Liver (tissue), 9 donors: ENCODE data around the gene NDUFS3. TPM values are rescaled to one million over a fixed set of nuclear protein-coding genes. Genes with fewer than 3 reads are reported as not detected.

Experiments
- DNase-seq: peaks from one replicate; pipeline ENCODE4 v3.0.0-alpha.2; 2017; ENCODE audit warnings: low spot score
- H3K27ac ChIP-seq, 2 donors: one replicate each; pipeline ENCODE4 v1.7.0; 2013; ENCODE audit warnings: inconsistent platforms in 2 of 2, low read length in 2 of 2, control low read depth in 1 of 2, low read depth in 1 of 2, mild to moderate bottlenecking in 1 of 2
- H3K27me3 ChIP-seq, 4 donors: one replicate each; pipeline versions ENCODE4 v1.6.1 to v1.7.0; 2013; ENCODE audit warnings: low read length in 3 of 4, inconsistent platforms in 1 of 4, mild to moderate bottlenecking in 1 of 4, moderate library complexity in 1 of 4; ENCODE audit not compliant: control insufficient read depth in 4 of 4, insufficient read depth in 4 of 4
- H3K36me3 ChIP-seq, 4 donors: one replicate each; pipeline versions ENCODE4 v1.6.1 to v1.7.0; 2013; ENCODE audit warnings: low read length in 3 of 4, mild to moderate bottlenecking in 3 of 4, low read depth in 1 of 4, moderate library complexity in 1 of 4; ENCODE audit not compliant: control insufficient read depth in 4 of 4, insufficient read depth in 3 of 4
- H3K4me1 ChIP-seq, 4 donors: one replicate each; pipeline versions ENCODE4 v1.6.1 to v1.7.0; 2013; ENCODE audit warnings: low read length in 3 of 4, mild to moderate bottlenecking in 3 of 4, moderate library complexity in 1 of 4; ENCODE audit not compliant: control insufficient read depth in 4 of 4, insufficient read depth in 4 of 4
- H3K4me3 ChIP-seq, 3 donors: one replicate each; pipeline versions ENCODE4 v1.6.1 to v1.7.0; 2013; ENCODE audit warnings: low read length in 3 of 3, control low read depth in 1 of 3, low read depth in 1 of 3, mild to moderate bottlenecking in 1 of 3
- H3K9ac ChIP-seq, 2 donors: one replicate each; pipeline ENCODE4 v1.7.0; 2013; ENCODE audit warnings: low read length in 2 of 2, mild to moderate bottlenecking in 2 of 2, moderate library complexity in 2 of 2, control low read depth in 1 of 2, low read depth in 1 of 2
- H3K9me3 ChIP-seq, 4 donors: one replicate each; pipeline versions ENCODE4 v1.6.1 to v1.7.0; 2013; ENCODE audit warnings: low read length in 3 of 4; ENCODE audit not compliant: control insufficient read depth in 4 of 4
- EGR1 ChIP-seq, 2 donors: IDR thresholded peaks; 2 replicates each; pipeline ENCODE4 v1.6.1; 2016 to 2018; ENCODE audit warnings: antibody characterized with exemption in 2 of 2, low read depth in 2 of 2
- FOXA1 ChIP-seq: IDR thresholded peaks from 2 replicates; pipeline ENCODE4 v1.6.1; 2016; ENCODE audit warnings: antibody characterized with exemption
- FOXA2 ChIP-seq: IDR thresholded peaks from 2 replicates; pipeline ENCODE4 v1.6.1; 2016; ENCODE audit warnings: antibody characterized with exemption
- GABPA ChIP-seq, 2 donors: IDR thresholded peaks in 1 of 2; conservative IDR thresholded peaks in 1 of 2; 2 replicates each; pipeline ENCODE4 v1.6.1; 2016; ENCODE audit warnings: antibody characterized with exemption in 2 of 2, mild to moderate bottlenecking in 1 of 2, moderate library complexity in 1 of 2
- HNF4G ChIP-seq: IDR thresholded peaks from 2 replicates; pipeline ENCODE4 v1.6.1; 2016; ENCODE audit warnings: antibody characterized with exemption
- JUND ChIP-seq, 2 donors: IDR thresholded peaks; 2 replicates each; pipeline ENCODE4 v1.6.1; 2016; ENCODE audit warnings: antibody characterized with exemption in 2 of 2
- NR2F2 ChIP-seq: IDR thresholded peaks from 2 replicates; pipeline ENCODE4 v1.6.1; 2016; ENCODE audit warnings: antibody characterized with exemption
- RAD21 ChIP-seq, 2 donors: IDR thresholded peaks; 2 replicates each; pipeline ENCODE4 v1.6.1; 2016; ENCODE audit warnings: antibody characterized with exemption in 2 of 2, mild to moderate bottlenecking in 2 of 2
- SP1 ChIP-seq: IDR thresholded peaks from 2 replicates; pipeline ENCODE4 v1.6.1; 2018; ENCODE audit warnings: antibody characterized with exemption, mild to moderate bottlenecking
- TAF1 ChIP-seq: conservative IDR thresholded peaks from 2 replicates; pipeline ENCODE4 v1.6.1; 2016; ENCODE audit warnings: antibody characterized with exemption, mild to moderate bottlenecking
- YY1 ChIP-seq: IDR thresholded peaks from 2 replicates; pipeline ENCODE4 v1.6.1; 2016; ENCODE audit warnings: antibody characterized with exemption, mild to moderate bottlenecking
- WGBS: extraction: QIAGEN DNeasy Blood & Tissue Kit; methylation state at CpG from one replicate; pipeline ENCODE4 v1.1.7; 2013; 5-methylcytosine and 5-hydroxymethylcytosine counted together
- polyA plus RNA-seq, 2 donors: library from polyadenylated mRNA; stranded (reverse) in 1 of 2; unstranded in 1 of 2; fragments of 200-250 nt in 1 of 2; fragments of >200 nt in 1 of 2; fragmentation: Nextera tagmentation in 1 of 2; extraction: Ambion mirVana in 1 of 2; gene quantifications; one replicate each; pipeline versions ENCODE4 v1.2.1 to v1.2.3, GENCODE V29; 2013 to 2015
- total RNA-seq, 2 donors: library from RNA; depleted of rRNA; stranded (reverse); fragments of >200 nt; gene quantifications; one replicate each; pipeline ENCODE4 v1.2.3, GENCODE V29; 2014
- TF ChIP-seq, protein P1 (sequence below): fragments of 150-350 bp; IDR thresholded peaks from 2 replicates; pipeline ENCODE4 v1.5.1; 2017; ENCODE audit warnings: improper control_type of control experiment, low read depth, low read length; ENCODE audit not compliant: missing input control
- TF ChIP-seq, protein P2 (sequence below): IDR thresholded peaks from 2 replicates; pipeline ENCODE4 v1.6.1; 2016; ENCODE audit warnings: antibody characterized with exemption
- TF ChIP-seq, protein P3 (sequence below): IDR thresholded peaks from 2 replicates; pipeline ENCODE4 v1.6.1; 2016; ENCODE audit warnings: antibody characterized with exemption, mild to moderate bottlenecking
- TF ChIP-seq, protein P4 (sequence below): IDR thresholded peaks from 2 replicates; pipeline ENCODE4 v1.6.1; 2016; ENCODE audit warnings: antibody characterized with exemption
- donor health status: healthy.
- donor health status: healthy.
- donor health status: healthy.
- donor health status: healthy.
- donor health status: healthy.

The NDUFS3 gene
- total and polyA plus RNA-seq, 4 donors, result 43.8 to 101 (median 67.8) TPM

DNA sequence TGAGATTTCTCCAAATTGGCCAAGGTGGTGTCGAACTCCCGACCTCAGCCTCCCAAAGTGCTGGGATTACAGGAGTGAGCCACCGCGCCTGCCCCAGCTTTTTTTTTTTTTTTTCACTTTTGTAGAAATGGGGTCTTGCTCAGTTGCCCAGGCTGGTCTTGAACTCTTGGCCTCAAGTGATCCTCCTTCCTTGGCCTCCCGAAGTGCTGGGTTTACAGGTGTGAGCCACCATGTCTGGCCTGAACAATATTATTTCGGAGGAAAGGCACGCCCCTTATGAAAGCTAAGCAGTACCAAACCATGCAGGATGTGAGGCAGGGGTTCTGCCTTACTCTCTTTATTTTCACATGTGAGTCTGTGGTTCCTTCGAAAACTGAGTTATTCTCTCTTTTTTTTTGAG is 47.4 kb downstream of the NDUFS3 start:
- H3K36me3 ChIP-seq, result peaks cover 16 to 77% (median 72%) of the 10 kb centered on the region in 4 donors
- no peaks in the 10 kb centered on the region for H3K9me3 ChIP-seq
- H3K27me3 ChIP-seq, result no peaks in the 10 kb centered on the region
- H3K4me1 ChIP-seq, result no peaks in the 10 kb centered on the region
- H3K9ac ChIP-seq, result no peak overlapping the region
- no peak overlapping the region for H3K27ac ChIP-seq
- no peak overlapping the region for H3K4me3 ChIP-seq
- no peak for DNase-seq
- 98% methylated on average over 8 of the region's 8 CpGs for WGBS
- TF ChIP-seq FOXA2 (no peak), EGR1 (IDR thresholded peaks at IDR 0.05; ENCODE audit: low read depth in 2 of 2) (no peak), YY1 (no peak), NR2F2 (no peak), GABPA (IDR thresholded peaks at IDR 0.05 in 1 of 2, conservative IDR thresholded peaks at IDR 0.05 in 1 of 2) (no peak), JUND (IDR thresholded peaks at IDR 0.05) (no peak)
- TF ChIP-seq, protein P1, sequence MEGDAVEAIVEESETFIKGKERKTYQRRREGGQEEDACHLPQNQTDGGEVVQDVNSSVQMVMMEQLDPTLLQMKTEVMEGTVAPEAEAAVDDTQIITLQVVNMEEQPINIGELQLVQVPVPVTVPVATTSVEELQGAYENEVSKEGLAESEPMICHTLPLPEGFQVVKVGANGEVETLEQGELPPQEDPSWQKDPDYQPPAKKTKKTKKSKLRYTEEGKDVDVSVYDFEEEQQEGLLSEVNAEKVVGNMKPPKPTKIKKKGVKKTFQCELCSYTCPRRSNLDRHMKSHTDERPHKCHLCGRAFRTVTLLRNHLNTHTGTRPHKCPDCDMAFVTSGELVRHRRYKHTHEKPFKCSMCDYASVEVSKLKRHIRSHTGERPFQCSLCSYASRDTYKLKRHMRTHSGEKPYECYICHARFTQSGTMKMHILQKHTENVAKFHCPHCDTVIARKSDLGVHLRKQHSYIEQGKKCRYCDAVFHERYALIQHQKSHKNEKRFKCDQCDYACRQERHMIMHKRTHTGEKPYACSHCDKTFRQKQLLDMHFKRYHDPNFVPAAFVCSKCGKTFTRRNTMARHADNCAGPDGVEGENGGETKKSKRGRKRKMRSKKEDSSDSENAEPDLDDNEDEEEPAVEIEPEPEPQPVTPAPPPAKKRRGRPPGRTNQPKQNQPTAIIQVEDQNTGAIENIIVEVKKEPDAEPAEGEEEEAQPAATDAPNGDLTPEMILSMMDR, result no peak
- TF ChIP-seq, protein P2, sequence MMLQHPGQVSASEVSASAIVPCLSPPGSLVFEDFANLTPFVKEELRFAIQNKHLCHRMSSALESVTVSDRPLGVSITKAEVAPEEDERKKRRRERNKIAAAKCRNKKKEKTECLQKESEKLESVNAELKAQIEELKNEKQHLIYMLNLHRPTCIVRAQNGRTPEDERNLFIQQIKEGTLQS, result no peak

DNA sequence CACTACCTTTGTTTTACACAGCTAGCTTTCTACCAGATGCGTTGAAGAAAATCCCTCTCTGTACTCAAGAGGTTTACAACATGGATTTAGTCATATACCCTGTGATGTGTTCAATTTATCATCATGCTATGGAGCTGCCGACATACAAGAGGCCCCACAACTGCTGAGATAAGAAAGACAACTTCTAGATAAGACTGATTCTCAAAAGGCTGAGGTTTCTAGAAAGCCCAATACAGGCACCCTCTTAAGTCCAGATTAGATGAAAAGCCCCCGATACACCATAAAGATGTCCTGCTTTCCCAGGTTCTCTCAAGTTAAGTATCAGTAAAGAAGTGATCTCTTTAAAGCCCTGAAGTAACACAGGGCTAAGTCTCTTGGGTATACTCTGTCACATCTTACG is 49.2 kb downstream of the NDUFS3 start:
- peaks cover 0 to 3% (median 2%) of the 10 kb centered on the region in 4 donors for H3K4me1 ChIP-seq
- no peaks in the 10 kb centered on the region for H3K9me3 ChIP-seq
- no peak for DNase-seq
- peaks cover 14 to 68% (median 66%) of the 10 kb centered on the region in 4 donors for H3K36me3 ChIP-seq
- no peak overlapping the region for H3K4me3 ChIP-seq
- no peak overlapping the region for H3K27ac ChIP-seq
- H3K27me3 ChIP-seq, result no peaks in the 10 kb centered on the region
- WGBS, result 96% methylated on average over 4 of the region's 4 CpGs
- TF ChIP-seq TAF1 (no peak), YY1 (no peak), SP1 (no peak), RAD21 (IDR thresholded peaks at IDR 0.05) (no peak), FOXA1 (no peak), NR2F2 (no peak), JUND (IDR thresholded peaks at IDR 0.05) (no peak), HNF4G (no peak)
- TF ChIP-seq, protein P3, sequence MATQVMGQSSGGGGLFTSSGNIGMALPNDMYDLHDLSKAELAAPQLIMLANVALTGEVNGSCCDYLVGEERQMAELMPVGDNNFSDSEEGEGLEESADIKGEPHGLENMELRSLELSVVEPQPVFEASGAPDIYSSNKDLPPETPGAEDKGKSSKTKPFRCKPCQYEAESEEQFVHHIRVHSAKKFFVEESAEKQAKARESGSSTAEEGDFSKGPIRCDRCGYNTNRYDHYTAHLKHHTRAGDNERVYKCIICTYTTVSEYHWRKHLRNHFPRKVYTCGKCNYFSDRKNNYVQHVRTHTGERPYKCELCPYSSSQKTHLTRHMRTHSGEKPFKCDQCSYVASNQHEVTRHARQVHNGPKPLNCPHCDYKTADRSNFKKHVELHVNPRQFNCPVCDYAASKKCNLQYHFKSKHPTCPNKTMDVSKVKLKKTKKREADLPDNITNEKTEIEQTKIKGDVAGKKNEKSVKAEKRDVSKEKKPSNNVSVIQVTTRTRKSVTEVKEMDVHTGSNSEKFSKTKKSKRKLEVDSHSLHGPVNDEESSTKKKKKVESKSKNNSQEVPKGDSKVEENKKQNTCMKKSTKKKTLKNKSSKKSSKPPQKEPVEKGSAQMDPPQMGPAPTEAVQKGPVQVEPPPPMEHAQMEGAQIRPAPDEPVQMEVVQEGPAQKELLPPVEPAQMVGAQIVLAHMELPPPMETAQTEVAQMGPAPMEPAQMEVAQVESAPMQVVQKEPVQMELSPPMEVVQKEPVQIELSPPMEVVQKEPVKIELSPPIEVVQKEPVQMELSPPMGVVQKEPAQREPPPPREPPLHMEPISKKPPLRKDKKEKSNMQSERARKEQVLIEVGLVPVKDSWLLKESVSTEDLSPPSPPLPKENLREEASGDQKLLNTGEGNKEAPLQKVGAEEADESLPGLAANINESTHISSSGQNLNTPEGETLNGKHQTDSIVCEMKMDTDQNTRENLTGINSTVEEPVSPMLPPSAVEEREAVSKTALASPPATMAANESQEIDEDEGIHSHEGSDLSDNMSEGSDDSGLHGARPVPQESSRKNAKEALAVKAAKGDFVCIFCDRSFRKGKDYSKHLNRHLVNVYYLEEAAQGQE, result no peak
- TF ChIP-seq, protein P4, sequence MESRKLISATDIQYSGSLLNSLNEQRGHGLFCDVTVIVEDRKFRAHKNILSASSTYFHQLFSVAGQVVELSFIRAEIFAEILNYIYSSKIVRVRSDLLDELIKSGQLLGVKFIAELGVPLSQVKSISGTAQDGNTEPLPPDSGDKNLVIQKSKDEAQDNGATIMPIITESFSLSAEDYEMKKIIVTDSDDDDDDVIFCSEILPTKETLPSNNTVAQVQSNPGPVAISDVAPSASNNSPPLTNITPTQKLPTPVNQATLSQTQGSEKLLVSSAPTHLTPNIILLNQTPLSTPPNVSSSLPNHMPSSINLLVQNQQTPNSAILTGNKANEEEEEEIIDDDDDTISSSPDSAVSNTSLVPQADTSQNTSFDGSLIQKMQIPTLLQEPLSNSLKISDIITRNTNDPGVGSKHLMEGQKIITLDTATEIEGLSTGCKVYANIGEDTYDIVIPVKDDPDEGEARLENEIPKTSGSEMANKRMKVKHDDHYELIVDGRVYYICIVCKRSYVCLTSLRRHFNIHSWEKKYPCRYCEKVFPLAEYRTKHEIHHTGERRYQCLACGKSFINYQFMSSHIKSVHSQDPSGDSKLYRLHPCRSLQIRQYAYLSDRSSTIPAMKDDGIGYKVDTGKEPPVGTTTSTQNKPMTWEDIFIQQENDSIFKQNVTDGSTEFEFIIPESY, result no peak
- TF ChIP-seq, protein P1, result no peak
- H3K9ac ChIP-seq, result no peak overlapping the region
